Nephron progenitor cell (in vitro differentiated cells): Measurements from ENCODE around the gene PPP4R2.

Source experiments
- DNase-seq: peaks from one replicate; pipeline ENCODE4 v3.0.0; 2021
- H3K27ac Mint-ChIP-seq: 2 replicates; pipeline ENCODE4 v1.8.0; 2021; ENCODE audit warnings: mild to moderate bottlenecking, moderate library complexity, mixed read lengths
- H3K27me3 Mint-ChIP-seq: 2 replicates; pipeline ENCODE4 v1.8.0; 2021; ENCODE audit warnings: mild to moderate bottlenecking, low read depth, mixed read lengths; ENCODE audit not compliant: poor library complexity
- H3K36me3 Mint-ChIP-seq: 2 replicates; pipeline ENCODE4 v1.8.0; 2021; ENCODE audit warnings: low read depth, mixed read lengths
- H3K4me1 Mint-ChIP-seq: 2 replicates; pipeline ENCODE4 v1.8.0; 2021; ENCODE audit warnings: mixed read lengths
- H3K4me3 Mint-ChIP-seq: 2 replicates; pipeline ENCODE4 v1.8.0; 2021; ENCODE audit warnings: mild to moderate bottlenecking, moderate library complexity, mixed read lengths
- H3K9me3 Mint-ChIP-seq: 2 replicates; pipeline ENCODE4 v1.8.0; 2021; ENCODE audit warnings: mild to moderate bottlenecking, moderate library complexity, mixed read lengths
- CTCF ChIP-seq: fragments of 200-600 bp; sonication (generic); IDR thresholded peaks from 2 replicates; pipeline ENCODE4 v1.5.0; 2021; ENCODE audit warnings: antibody characterized with exemption

Gene PPP4R2

DNA sequence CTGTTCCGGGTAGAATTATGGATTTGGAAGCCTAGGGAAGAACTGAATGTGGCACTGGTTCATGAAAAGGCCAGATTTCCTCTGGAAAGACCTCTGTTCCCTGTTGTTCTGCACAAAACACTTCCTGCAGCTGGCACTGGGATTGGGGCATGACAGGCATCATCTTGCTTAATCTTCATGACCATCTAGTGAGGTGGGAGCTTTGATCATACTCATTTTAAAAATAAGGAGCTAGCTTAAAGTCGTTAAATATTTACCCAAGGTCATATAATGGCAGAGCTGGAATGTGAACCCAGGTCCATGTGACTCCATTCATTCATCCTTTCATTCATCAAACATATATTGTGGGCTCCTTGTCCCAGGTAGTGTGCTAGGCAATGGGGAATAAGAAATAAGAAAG, 105.3 kb downstream of the PPP4R2 start:
- no peak for DNase-seq
- no peaks in the 10 kb centered on the region for H3K27me3 Mint-ChIP-seq
- no peak for TF ChIP-seq CTCF
- H3K9me3 Mint-ChIP-seq: no peaks in the 10 kb centered on the region
- no peak overlapping the region for H3K27ac Mint-ChIP-seq
- peaks cover 35% of the 10 kb centered on the region for H3K4me1 Mint-ChIP-seq
- H3K36me3 Mint-ChIP-seq: no peaks in the 10 kb centered on the region
- no peak overlapping the region for H3K4me3 Mint-ChIP-seq

- no peak overlapping the region for H3K4me3 Mint-ChIP-seq
- no peak for DNase-seq
- no peaks in the 10 kb centered on the region for H3K27me3 Mint-ChIP-seq
- H3K36me3 Mint-ChIP-seq: no peaks in the 10 kb centered on the region
- TF ChIP-seq CTCF: no peak
- H3K9me3 Mint-ChIP-seq: peaks cover 5% of the 10 kb centered on the region
- H3K4me1 Mint-ChIP-seq: peaks cover 18% of the 10 kb centered on the region
- no peak overlapping the region for H3K27ac Mint-ChIP-seq
Measured at GRCh38 chr3:73107215-73107614, 110.6 kb downstream of the PPP4R2 start.

DNA sequence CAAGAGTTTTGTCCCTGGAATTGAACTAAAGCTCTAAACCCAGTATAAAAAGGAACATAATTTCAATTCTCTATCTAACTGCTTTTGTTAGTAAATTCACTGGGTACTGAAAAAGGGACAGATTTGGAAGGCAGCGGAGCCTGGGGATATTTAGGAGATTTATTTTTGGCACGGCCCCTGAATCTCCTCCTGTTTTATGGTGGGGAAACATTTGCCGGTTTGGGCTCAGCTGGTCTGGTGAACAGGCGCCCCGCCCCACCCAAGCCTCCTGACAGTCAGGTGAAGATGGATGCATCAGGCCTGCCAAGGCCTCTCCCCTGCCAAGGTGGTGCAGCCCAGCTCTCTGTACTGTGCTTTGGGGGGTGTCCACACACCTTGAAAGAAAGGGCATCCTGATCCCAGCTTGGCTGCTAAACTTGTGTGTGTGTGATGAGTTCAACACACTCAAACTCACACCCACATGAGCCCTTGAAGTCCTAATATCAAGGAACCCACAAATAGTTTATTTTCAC, 111.1 kb downstream of the PPP4R2 start:
- no peak for DNase-seq
- TF ChIP-seq CTCF: no peak
- Mint-ChIP-seq H3K27me3 (no peaks in the 10 kb centered on the region), H3K27ac (no peak overlapping the region), H3K9me3 (peaks cover 5% of the 10 kb centered on the region), H3K36me3 (no peaks in the 10 kb centered on the region), H3K4me3 (no peak overlapping the region), H3K4me1 (peaks cover 18% of the 10 kb centered on the region)

- no peak overlapping the region for H3K4me3 Mint-ChIP-seq
Measured at GRCh38 chr3:73108750-73109149, 112.1 kb downstream of the PPP4R2 start.

GRCh38 chr3:73110530-73110929, 113.9 kb downstream of the PPP4R2 start:
- Mint-ChIP-seq H3K4me3 (no peak overlapping the region), H3K36me3 (no peaks in the 10 kb centered on the region), H3K27me3 (no peaks in the 10 kb centered on the region), H3K9me3 (peaks cover 5% of the 10 kb centered on the region), H3K27ac (no peak overlapping the region), H3K4me1 (peaks cover 18% of the 10 kb centered on the region)
- TF ChIP-seq CTCF: no peak
- no peak for DNase-seq

More at GRCh38 chr3:73108750-73109149, 112.1 kb downstream of the PPP4R2 start:
- H3K36me3 Mint-ChIP-seq: no peaks in the 10 kb centered on the region
- H3K4me1 Mint-ChIP-seq: peaks cover 18% of the 10 kb centered on the region
- no peak for TF ChIP-seq CTCF
- H3K9me3 Mint-ChIP-seq: peaks cover 5% of the 10 kb centered on the region
- DNase-seq: no peak
- peak overlapping the region; percentile 18 for H3K27ac Mint-ChIP-seq
- H3K27me3 Mint-ChIP-seq: no peaks in the 10 kb centered on the region

- Mint-ChIP-seq H3K4me1 (no peaks in the 10 kb centered on the region), H3K36me3 (no peaks in the 10 kb centered on the region), H3K9me3 (peaks cover 12% of the 10 kb centered on the region), H3K27ac (no peak overlapping the region), H3K27me3 (peaks cover 3% of the 10 kb centered on the region), H3K4me3 (no peak overlapping the region)
- DNase-seq: no peak
- TF ChIP-seq CTCF: no peak
Measured at GRCh38 chr3:73114711-73115110, 118.1 kb downstream of the PPP4R2 start.
